HepG2 (cell line): ENCODE results near the gene TPST1. TPM values are rescaled to one million over a fixed set of nuclear protein-coding genes. Genes with fewer than 3 reads are reported as not detected.

Source experiments
- ATF1 ChIP-seq: IDR thresholded peaks from 2 replicates; pipeline ENCODE4 v1.6.1; 2016; ENCODE audit warnings: mild to moderate bottlenecking, control low read depth
- CCAR2 ChIP-seq: fragments of 200-400 bp; formaldehyde crosslinking; optimal IDR thresholded peaks from 2 replicates; pipeline ENCODE3; 2018; ENCODE audit warnings: low read depth, mild to moderate bottlenecking, low read length, moderate library complexity
- FOXM1 ChIP-seq: sonication (generic); formaldehyde crosslinking; IDR thresholded peaks from 2 replicates; pipeline ENCODE4 v1.5.0; 2020; ENCODE audit warnings: missing genetic modification reagents
- GABPB1 ChIP-seq: IDR thresholded peaks from 2 replicates; pipeline ENCODE4 v1.6.1; 2016; ENCODE audit warnings: mild to moderate bottlenecking, missing genetic modification reagents, moderate library complexity, missing compliant biosample characterization
- MAFF ChIP-seq: IDR thresholded peaks from 2 replicates; pipeline ENCODE4 v1.6.1; 2011; ENCODE audit warnings: low read depth, low read length, improper control_type of control experiment
- MED8 ChIP-seq: sonication (generic); formaldehyde crosslinking; IDR thresholded peaks from 2 replicates; pipeline ENCODE4 v1.8.1; 2023; ENCODE audit warnings: mild to moderate bottlenecking, missing genetic modification reagents; ENCODE audit not compliant: insufficient replicate concordance
- MNT ChIP-seq: fragments of 450-650 bp; IDR thresholded peaks from 2 replicates; pipeline ENCODE4 v1.6.1; 2016
- NFE2L2 ChIP-seq: fragments of 150-350 bp; IDR thresholded peaks from 2 replicates; pipeline ENCODE4 v1.6.1; 2014; ENCODE audit warnings: low read length
- RAD51 ChIP-seq: fragments of 450-650 bp; IDR thresholded peaks from 2 replicates; pipeline ENCODE4 v1.6.1; 2016; ENCODE audit warnings: borderline replicate concordance
- SAFB2 ChIP-seq: sonication (generic); formaldehyde crosslinking; IDR thresholded peaks from 2 replicates; pipeline ENCODE4 v1.5.1; 2020; ENCODE audit warnings: missing genetic modification reagents, low read depth, mild to moderate bottlenecking, borderline replicate concordance
- SIX4 ChIP-seq: sonication (generic); formaldehyde crosslinking; IDR thresholded peaks from 2 replicates; pipeline ENCODE4 v1.4.0; 2020; ENCODE audit warnings: missing genetic modification reagents
- SP5 ChIP-seq: IDR thresholded peaks from 2 replicates; pipeline ENCODE4 v1.6.1; 2016; ENCODE audit warnings: low read depth, borderline replicate concordance
- WIZ ChIP-seq: sonication (generic); formaldehyde crosslinking; IDR thresholded peaks from 2 replicates; pipeline ENCODE4 v1.5.1; 2020; ENCODE audit warnings: mild to moderate bottlenecking, missing genetic modification reagents
- YEATS2 ChIP-seq: sonication (generic); formaldehyde crosslinking; IDR thresholded peaks from 2 replicates; pipeline ENCODE4 v1.4.0; 2020; ENCODE audit warnings: missing genetic modification reagents, borderline replicate concordance
- ZFP90 ChIP-seq: sonication (generic); formaldehyde crosslinking; IDR thresholded peaks from 2 replicates; pipeline ENCODE4 v1.8.0; 2022; ENCODE audit warnings: missing genetic modification reagents, mild to moderate bottlenecking, inconsistent platforms, borderline replicate concordance
- ZNF138 ChIP-seq: sonication (generic); formaldehyde crosslinking; IDR thresholded peaks from 2 replicates; pipeline ENCODE4 v1.5.0; 2020; ENCODE audit warnings: mild to moderate bottlenecking, low read depth, missing genetic modification reagents
- ZNF570 ChIP-seq: sonication (generic); formaldehyde crosslinking; IDR thresholded peaks from 2 replicates; pipeline ENCODE4 v1.4.0; 2020; ENCODE audit warnings: mild to moderate bottlenecking, missing genetic modification reagents, borderline replicate concordance
- ZNF619 ChIP-seq: sonication (generic); formaldehyde crosslinking; IDR thresholded peaks from 2 replicates; pipeline ENCODE4 v1.4.0; 2020; ENCODE audit warnings: mild to moderate bottlenecking, missing genetic modification reagents
- ZNF761 ChIP-seq: sonication (generic); formaldehyde crosslinking; conservative IDR thresholded peaks from 2 replicates; pipeline ENCODE4 v1.4.0; 2020; ENCODE audit warnings: mild to moderate bottlenecking, missing genetic modification reagents
- ZNF788 ChIP-seq: sonication (generic); formaldehyde crosslinking; IDR thresholded peaks from 2 replicates; pipeline ENCODE4 v1.5.0; 2020; ENCODE audit warnings: mild to moderate bottlenecking, missing genetic modification reagents, borderline replicate concordance
- polyA plus RNA-seq, 8 experiments: library from polyadenylated mRNA; depleted of rRNA in 3 of 8; stranded (reverse) in 7 of 8; unstranded in 1 of 8; fragments of >200 nt; fragmentation: Illumina TruSeq in 4 of 8; extraction: Trizol in 4 of 8; gene quantifications; 2 replicates each; pipeline versions ENCODE4 v1.2.1 to v1.2.3, GENCODE V29; 2011 to 2016; ENCODE audit warnings: low read depth in 4 of 8, missing spikeins in 1 of 8, mixed read lengths in 1 of 8; ENCODE audit not compliant: insufficient read depth in 1 of 8
- total RNA-seq, 5 experiments: library from RNA; depleted of rRNA; stranded (reverse); fragments of >200 nt; fragmentation: Illumina TruSeq; extraction: Trizol; gene quantifications; 2 replicates each; pipeline ENCODE4 v1.2.3, GENCODE V29; 2016; ENCODE audit warnings: low read depth in 1 of 5
- TF ChIP-seq, protein P1 (sequence below): sonication (generic); formaldehyde crosslinking; conservative IDR thresholded peaks from 2 replicates; pipeline ENCODE4 v1.4.0; 2020; ENCODE audit warnings: mild to moderate bottlenecking, missing genetic modification reagents, moderate library complexity
- TF ChIP-seq, protein P2 (sequence below): sonication (generic); formaldehyde crosslinking; IDR thresholded peaks from 2 replicates; pipeline ENCODE4 v1.8.1; 2022; ENCODE audit warnings: low read depth, mild to moderate bottlenecking, missing genetic modification reagents

TPST1 gene
- total and polyA plus RNA-seq, 2 of the 13 experiments (the other 11 are each of a cell fraction or from before 2014, with no cell fraction given) = 24.3 to 34.1 TPM

- TF ChIP-seq, protein P1, sequence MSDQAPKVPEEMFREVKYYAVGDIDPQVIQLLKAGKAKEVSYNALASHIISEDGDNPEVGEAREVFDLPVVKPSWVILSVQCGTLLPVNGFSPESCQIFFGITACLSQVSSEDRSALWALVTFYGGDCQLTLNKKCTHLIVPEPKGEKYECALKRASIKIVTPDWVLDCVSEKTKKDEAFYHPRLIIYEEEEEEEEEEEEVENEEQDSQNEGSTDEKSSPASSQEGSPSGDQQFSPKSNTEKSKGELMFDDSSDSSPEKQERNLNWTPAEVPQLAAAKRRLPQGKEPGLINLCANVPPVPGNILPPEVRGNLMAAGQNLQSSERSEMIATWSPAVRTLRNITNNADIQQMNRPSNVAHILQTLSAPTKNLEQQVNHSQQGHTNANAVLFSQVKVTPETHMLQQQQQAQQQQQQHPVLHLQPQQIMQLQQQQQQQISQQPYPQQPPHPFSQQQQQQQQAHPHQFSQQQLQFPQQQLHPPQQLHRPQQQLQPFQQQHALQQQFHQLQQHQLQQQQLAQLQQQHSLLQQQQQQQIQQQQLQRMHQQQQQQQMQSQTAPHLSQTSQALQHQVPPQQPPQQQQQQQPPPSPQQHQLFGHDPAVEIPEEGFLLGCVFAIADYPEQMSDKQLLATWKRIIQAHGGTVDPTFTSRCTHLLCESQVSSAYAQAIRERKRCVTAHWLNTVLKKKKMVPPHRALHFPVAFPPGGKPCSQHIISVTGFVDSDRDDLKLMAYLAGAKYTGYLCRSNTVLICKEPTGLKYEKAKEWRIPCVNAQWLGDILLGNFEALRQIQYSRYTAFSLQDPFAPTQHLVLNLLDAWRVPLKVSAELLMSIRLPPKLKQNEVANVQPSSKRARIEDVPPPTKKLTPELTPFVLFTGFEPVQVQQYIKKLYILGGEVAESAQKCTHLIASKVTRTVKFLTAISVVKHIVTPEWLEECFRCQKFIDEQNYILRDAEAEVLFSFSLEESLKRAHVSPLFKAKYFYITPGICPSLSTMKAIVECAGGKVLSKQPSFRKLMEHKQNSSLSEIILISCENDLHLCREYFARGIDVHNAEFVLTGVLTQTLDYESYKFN (CRISPR knock-in tag) = peak; percentile 43; the same call in 1 of the 2 replicates
- TF ChIP-seq MED8 (CRISPR knock-in tag) (no peak), SP5 (CRISPR knock-in tag) (peak; percentile 29; the same call in 1 of the 2 replicates), CCAR2 (no peak), RAD51 (no peak), WIZ (CRISPR knock-in tag) (no peak; the same call in 1 of the 2 replicates), MAFF (peak; percentile 41; the same call in 1 of the 2 replicates), NFE2L2 (no peak), ZNF761 (0 out of 2 replicates have a peak, but pooled peaks have one; percentile 46), YEATS2 (CRISPR knock-in tag) (peak; percentile 54; the same call in 1 of the 2 replicates), ZNF570 (CRISPR knock-in tag) (no peak), ZNF788 (CRISPR knock-in tag) (peak; percentile 75), MNT (0 out of 2 replicates have a peak, but pooled peaks have one; percentile 8), ZNF619 (CRISPR knock-in tag) (peak; percentile 75), ZNF138 (CRISPR knock-in tag) (no peak), GABPB1 (CRISPR knock-in tag) (peak; percentile 85; the same call in 1 of the 2 replicates), SIX4 (no peak), SAFB2 (peak; percentile 26; the same call in 1 of the 2 replicates), FOXM1 (CRISPR knock-in tag) (no peak), ATF1 (CRISPR knock-in tag) (no peak), ZFP90 (CRISPR knock-in tag) (0 out of 2 replicates have a peak, but pooled peaks have one; percentile 20)
- TF ChIP-seq, protein P2, sequence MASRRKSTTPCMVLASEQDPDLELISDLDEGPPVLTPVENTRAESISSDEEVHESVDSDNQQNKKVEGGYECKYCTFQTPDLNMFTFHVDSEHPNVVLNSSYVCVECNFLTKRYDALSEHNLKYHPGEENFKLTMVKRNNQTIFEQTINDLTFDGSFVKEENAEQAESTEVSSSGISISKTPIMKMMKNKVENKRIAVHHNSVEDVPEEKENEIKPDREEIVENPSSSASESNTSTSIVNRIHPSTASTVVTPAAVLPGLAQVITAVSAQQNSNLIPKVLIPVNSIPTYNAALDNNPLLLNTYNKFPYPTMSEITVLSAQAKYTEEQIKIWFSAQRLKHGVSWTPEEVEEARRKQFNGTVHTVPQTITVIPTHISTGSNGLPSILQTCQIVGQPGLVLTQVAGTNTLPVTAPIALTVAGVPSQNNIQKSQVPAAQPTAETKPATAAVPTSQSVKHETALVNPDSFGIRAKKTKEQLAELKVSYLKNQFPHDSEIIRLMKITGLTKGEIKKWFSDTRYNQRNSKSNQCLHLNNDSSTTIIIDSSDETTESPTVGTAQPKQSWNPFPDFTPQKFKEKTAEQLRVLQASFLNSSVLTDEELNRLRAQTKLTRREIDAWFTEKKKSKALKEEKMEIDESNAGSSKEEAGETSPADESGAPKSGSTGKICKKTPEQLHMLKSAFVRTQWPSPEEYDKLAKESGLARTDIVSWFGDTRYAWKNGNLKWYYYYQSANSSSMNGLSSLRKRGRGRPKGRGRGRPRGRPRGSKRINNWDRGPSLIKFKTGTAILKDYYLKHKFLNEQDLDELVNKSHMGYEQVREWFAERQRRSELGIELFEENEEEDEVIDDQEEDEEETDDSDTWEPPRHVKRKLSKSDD (CRISPR knock-in tag) = peak; percentile 73; the same call in 1 of the 2 replicates
Measured at GRCh38 chr7:66204822-66205740, at the start of gene TPST1 (continued).
